Measurements from ENCODE around the gene CMIP.
"Not testable (repeated sequence)": the region's sequence is repeated elsewhere in the genome, so short reads cannot be mapped to it uniquely, and the experiment has no call there.

DNA sequence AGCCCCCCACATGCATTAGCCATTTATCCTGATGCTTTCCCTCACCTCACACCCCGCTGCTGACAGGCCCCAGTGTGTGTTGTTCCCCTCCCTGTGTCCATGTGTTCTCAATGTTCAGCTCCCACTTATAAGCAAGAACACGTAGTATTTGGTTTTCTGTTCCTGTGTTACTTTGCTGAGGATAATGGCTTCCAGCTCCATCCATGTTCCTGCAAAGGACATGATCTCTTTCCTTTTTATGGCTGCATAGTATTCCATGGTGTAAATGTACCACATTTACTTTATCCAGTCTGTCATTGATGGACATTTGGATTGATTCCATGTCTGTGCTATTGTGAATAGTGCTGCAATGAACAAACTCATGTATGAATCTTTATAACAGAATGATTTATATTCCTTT, 39.6 kb upstream of the CMIP start:
- TF ChIP-seq RAD21 (IDR thresholded peaks at IDR 0.05; ENCODE audit: low read length); EZH2phosphoT487 (IDR thresholded peaks at IDR 0.05; ENCODE audit: borderline replicate concordance, low read depth); CTCF (IDR thresholded peaks at IDR 0.05); JUND (IDR thresholded peaks at IDR 0.05); FOXJ3 (CRISPR knock-in tag; IDR thresholded peaks at IDR 0.05): not testable (repeated sequence)

Data from SK-N-SH (cell line).